GM12801 (cell line): ENCODE results near the gene CCDC88C.

ENCODE experiments used
- CTCF ChIP-seq: IDR thresholded peaks from one replicate; pipeline ENCODE4 v1.5.1; 2011; ENCODE audit warnings: control low read depth; ENCODE audit not compliant: insufficient read length; ENCODE audit errors: extremely low read depth

Gene CCDC88C

GRCh38 chr14:91398707-91399106 is 18.9 kb downstream of the CCDC88C start:
- no peak for TF ChIP-seq CTCF

- TF ChIP-seq CTCF: no peak
Observed at GRCh38 chr14:91397965-91398591, 19.5 kb downstream of the CCDC88C start.

- TF ChIP-seq CTCF: no peak
Observed at GRCh38 chr14:91396959-91397815, 20.4 kb downstream of the CCDC88C start.

GRCh38 chr14:91396013-91396660 is 21.5 kb downstream of the CCDC88C start:
- no peak for TF ChIP-seq CTCF

- no peak for TF ChIP-seq CTCF
Observed at GRCh38 chr14:91395466-91395865, 22.2 kb downstream of the CCDC88C start.

DNA sequence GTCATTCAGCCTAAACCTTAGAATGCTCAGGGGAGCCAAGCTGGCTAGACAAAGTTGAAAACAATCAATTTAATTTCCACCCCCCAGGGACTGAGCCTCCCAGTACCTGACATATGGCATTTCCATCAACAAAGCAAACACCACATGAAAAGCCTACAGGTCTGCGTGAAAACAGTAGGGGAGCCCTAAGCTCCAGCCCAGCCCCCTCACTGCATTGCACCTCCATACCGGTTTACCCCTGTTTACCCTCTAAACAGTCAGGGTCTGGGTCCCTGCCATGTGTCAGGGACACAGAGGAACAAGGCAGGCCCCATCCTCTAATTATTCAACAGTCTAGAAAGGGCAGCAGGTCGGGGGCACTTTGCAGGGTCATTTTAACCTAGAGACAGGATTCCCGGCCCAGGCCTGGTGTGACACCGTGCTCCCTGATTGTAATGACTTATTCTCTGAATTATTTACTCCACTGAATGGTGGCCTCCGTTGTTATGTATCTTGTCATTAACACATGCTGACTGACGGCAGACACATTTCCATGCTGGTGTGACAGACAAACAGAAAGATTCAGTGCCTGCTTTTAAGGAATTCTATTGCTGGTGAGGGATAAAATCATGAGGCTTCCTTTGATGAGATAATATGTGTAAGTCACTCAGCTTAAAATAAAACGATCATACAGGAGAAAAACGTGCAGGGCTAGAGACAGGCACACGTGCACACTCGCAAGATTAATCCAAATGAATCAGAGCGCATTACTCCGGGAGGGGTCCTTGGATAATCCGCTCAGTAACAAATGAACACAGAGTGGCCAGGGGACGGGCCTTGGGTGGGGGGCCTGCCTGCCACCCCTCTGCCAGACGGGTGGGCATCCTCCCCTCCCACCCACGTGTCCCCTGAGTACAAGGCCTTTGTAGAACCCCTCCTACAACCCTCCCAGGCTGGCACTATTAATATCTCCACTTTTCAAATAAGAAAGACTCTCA is 23.2 kb downstream of the CCDC88C start:
- no peak for TF ChIP-seq CTCF
